Caki2 (cell line): Measurements from ENCODE around the gene IL2RG. TPM values are rescaled to one million over a fixed set of nuclear protein-coding genes. Genes with fewer than 3 reads are reported as not detected.

Source experiments
- DNase-seq: peaks from one replicate; pipeline ENCODE4 v3.0.0-alpha.2; 2015; ENCODE audit warnings: low read depth
- in situ Hi-C: cut with HindIII; loops from 2 replicates; pipeline ENCODE4 v1.10.0; 2016; ENCODE audit warnings: low sequenced_read_pairs, low pct_unique_long_range_greater_than_20kb, mixed read lengths
- total RNA-seq: library from RNA; depleted of rRNA; stranded (reverse); fragments of >200 nt; shearing (Covaris generic); gene quantifications from 2 replicates; pipeline ENCODE4 v1.2.3, GENCODE V29; 2014; ENCODE audit warnings: low replicate concordance; rRNA removed

The IL2RG gene
- total RNA-seq, 1 experiment from 2014 or later, result not detected

DNA sequence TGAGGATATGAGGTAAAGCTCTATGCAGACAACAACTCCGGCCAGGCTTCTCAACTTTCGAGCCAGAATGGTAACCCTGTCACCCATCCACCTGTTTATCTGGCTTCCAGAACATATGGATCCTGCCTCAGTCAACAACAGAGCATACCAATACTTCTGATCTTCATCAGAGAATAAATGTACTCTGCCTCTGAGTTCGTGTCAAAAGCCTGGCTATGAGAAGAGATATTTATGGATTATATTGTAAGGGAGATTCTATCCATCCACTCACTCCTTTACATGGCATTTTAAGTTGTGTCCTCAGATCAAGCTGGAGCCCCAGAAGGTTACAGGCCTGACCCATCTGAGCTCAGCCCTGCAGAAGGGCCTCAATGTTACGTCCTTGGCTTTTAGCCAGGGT is 25.5 kb downstream of the IL2RG start:
- in situ Hi-C loops, result no loop called here
- DNase-seq, result no peak

DNA sequence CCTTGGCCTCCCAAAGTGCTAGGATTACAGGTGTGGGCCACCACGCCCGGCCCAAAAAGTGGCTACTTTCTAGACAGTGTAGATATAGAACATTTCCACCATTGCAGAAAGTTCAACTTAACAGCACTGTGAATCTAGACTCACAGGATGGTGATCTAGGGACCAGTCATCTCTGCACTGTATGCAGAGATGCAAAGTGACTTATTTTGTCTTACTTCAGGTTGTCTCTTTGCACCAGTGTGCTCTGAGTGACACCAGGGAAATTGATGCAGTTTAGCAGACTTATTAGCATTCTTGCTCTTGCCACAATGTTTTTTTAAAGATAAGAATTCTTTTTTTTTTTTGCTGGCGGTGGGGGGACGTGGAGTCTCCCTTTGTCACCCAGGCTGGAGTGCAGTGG is 28.6 kb downstream of the IL2RG start:
- in situ Hi-C loops, result no loop called here
- no peak for DNase-seq

DNA sequence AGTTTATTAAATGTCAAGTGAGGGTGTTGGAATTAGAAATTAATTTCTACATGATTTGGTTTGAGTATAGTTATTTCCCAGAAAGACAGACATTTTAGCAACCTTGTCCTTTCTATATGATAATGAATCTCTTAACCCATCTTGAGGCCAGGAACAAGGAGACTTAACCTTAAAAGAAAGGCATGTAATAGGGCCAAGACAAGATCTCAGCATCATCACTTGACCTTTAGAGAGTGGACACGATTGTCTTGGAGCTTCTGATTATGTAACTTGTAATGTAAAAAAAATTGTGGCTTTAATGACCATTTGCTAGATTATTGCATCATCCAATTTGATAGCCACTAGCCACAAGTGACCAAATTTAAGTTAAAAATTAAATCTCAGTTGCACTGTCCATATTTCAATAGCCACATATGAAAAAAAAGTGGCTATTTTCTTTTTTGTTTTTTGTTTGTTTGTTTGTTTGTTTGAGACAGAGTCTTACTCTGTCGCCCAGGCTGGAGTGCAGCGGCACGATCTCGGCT is 29.2 kb downstream of the IL2RG start:
- in situ Hi-C loops, result no loop called here
- DNase-seq, result no peak

DNA sequence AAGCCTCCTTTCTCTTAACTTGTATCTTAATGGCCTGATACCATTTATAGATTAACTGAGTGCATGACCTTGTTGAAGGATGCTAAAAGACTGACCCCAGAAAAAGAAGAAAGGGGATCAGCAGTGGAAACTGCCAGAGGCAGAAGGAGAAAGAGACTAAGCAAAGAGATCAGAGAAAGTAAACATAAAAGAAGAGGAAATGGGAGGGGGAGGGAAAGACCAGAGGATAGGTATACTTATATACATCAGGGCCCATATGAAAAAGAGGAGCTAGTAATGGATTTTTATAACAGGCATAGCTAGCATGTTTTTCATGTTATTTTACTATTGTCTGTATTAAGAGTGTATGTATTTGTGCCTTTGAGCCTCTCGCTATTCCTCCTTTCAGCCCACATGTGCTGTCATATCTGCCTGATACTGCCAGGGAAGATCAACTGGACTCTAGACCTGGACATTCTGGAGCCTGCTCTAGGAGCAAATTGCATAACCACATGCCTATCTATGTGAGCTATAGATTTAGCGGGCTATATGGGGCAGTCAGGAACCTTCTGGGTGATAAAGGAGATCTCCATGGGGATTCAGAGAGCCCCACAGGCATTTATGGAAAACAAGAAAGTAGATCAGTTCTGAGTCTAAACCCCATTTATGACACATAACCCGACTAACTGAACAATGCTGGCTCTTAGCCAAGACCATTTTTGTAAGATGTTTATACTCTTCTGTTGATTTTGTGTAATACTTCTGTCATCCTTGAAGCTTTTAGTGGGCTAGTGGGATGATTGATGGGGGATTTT is 29.9 kb downstream of the IL2RG start:
- no peak for DNase-seq
- in situ Hi-C loops, result no loop called here

DNA sequence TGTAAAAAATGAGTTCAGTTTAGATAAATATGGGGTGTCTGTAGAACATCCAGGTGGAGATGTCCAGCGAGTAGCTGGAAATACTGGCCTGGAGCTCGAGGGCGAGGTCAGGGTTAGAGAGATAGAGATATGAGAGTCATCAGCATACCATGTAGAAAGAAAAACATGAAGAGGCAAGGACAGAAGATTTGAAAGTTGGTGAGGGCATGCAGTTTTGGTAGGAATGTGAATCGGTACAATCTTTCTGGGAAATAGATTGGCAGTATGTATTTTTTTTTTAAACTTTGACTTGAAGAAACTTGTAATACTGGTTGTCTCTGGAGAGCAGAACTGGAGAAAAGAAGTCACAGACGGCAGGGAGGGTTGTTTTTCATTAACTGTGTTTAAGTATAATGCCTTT is 40.8 kb downstream of the IL2RG start:
- no peak for DNase-seq
- in situ Hi-C loops, result no loop called here

DNA sequence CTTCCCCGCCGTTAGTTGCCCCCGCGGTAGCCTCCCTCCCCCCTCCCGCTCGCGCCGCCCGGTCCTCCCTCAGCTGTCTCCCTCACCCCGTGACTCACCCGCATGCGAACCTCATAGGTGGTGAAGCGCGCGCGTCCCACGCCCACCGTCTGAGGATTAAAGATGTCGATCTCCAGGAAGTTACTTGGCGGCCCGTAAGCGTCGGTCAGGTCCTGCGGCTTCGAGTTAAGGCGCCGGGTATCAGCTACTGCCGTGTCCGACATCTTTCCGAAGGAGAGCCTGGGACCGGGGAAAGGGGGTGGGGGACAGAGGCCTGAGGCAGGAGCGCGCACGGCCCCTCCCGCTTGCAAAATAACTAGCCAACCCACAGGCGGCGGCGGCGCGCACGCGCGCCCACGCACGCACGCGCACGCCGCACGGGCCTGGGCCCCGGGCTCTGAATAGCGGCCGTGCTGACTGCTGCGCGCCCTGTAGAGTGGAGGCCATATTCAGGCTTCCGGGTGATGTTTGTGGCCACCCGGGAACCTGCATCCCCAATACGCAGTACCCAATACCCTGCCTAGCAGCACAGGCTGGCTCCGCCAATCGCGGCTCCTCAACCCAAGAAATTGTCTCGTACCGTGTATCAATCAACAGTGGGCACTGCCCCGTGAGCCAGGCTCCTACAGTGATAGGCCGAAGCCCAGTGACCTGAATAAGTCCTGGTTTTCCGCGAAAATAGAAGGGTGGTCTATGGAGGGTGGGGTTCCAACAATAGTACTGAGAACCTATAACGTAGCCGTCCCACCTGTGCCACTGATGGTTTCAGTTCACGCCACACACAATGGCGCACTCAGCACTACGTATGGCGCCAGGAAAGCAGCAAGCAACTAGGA is 43.1 kb downstream of the IL2RG start, which contains the start of gene SNX12:
TSS of gene SNX12 (minus strand) at position 291 of the 875 bp plus-strand sequence. CDS start at position 263, 28 bp downstream.
- peak; percentile 95 for DNase-seq
- in situ Hi-C loops, result no loop called here

DNA sequence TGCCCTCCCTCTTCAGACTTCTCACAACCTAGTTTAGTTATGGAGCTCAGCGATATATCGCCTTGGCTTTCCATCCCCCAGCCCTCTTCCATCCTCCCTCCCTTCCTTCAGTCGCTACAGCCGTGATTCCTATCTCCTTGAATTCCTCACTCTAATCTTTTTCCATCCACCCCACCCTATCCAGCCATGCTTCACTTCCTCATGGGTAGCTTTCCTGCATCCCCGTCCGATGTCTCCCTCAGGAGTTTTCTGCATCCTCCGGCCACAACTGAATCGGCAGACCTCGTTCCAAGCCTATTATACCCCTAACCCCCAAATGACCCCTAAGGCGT is 43.7 kb downstream of the IL2RG start:
- in situ Hi-C loops, result no loop called here
- no peak for DNase-seq

DNA sequence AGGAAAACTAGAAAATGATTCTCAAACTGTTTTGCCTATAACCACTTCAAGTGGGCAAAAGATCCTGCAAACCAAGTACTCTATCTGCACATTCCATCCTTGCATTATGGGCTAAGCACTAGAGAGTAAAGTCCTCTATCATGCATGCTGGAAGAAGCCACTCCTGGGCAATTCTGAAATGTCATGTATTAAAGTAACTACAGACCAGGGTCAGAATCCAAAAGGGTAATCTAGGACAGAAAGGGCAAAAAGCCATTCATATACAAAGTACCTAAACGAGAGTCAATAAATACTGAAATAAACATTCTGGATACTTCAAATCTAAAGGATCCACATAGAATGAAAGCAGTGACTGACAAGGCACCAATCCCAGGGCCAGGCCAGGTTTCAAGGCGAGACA is 44.3 kb downstream of the IL2RG start:
- in situ Hi-C loops, result no loop called here
- DNase-seq, result no peak

DNA sequence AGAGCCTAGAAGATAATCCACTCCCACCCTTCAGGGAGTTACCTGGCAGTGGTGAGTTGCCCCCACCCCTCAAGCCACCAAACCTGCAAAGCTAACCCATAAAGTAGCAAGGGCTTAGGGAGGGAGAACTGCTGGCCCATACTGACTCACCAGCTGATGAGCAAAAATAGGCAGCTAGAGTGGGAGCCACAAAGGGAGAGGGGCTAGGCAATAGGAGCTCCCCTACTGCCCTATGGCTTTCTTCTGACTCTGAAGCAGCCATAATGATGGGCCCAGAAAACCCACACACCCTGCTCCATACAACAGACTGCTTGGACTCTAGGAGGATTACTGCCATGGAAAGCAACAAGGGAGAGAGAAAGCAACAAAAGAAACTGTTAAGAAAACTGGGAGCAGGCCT is 51.2 kb downstream of the IL2RG start:
- DNase-seq, result no peak
- in situ Hi-C loops, result no loop called here

DNA sequence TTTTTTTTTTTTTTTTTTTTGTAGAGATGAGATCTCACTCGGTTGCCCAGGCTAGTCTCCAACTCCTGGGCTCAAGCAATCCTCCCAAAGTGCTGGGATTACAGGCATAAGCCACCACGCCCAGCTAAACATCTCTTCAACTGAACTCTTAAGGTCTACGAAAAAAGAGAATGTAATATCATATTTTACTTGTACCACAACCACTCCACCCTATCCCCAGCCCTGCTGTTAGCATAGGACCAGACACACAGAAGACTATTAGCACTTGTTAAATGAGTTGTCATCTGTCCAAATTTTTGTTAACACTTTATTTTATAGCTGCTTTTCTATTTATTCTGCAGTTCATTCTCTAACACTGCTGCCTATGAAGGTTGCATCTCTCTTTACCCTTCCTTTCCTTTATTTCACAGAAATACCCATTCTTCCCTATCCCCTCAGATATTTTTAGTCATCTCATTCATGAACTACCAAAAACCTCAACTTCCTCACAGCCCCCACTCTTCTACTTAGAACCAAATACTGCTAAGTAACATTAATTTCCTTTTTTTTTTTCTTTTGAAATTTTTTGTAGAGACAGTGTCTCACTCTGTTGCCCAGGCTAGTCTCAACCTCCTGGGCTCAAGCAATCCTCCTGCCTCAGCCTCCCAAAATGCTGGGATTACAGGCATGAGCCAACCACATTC is 53.4 kb downstream of the IL2RG start:
- in situ Hi-C loops, result no loop called here
- DNase-seq, result no peak

Other genes starting within 250 kb of the IL2RG start
- gene TEX11, start 202.9 kb downstream of the IL2RG start, total RNA-seq, result not detected in 2 replicates
- not detected in 2 replicates for gene SLC7A3, start 180.5 kb downstream of the IL2RG start, total RNA-seq
- 65.7 and 98.8 TPM in 2 replicates for gene SNX12, start 43.2 kb downstream of the IL2RG start, total RNA-seq
- 0.41 and 1.3 TPM in 2 replicates for gene FOXO4, start 15.7 kb downstream of the IL2RG start, total RNA-seq
- gene CXorf65, start 4.8 kb downstream of the IL2RG start, total RNA-seq, result not detected in 2 replicates
- gene MED12, start 7.0 kb upstream of the IL2RG start, total RNA-seq, result 4.8 and 6.7 TPM in 2 replicates
- gene NLGN3, start 33.3 kb upstream of the IL2RG start, total RNA-seq, result 0.20 TPM in 1 of 2 replicates, not detected in the other
- gene GJB1, start 111.6 kb upstream of the IL2RG start, total RNA-seq, result not detected in 2 replicates
- 7.0 and 16.3 TPM in 2 replicates for gene ZMYM3, start 142.6 kb upstream of the IL2RG start, total RNA-seq
- gene NONO, start 172.1 kb upstream of the IL2RG start, total RNA-seq, result 523 TPM in 2 replicates
- gene ITGB1BP2, start 190.2 kb upstream of the IL2RG start, total RNA-seq, result 1.5 TPM in 1 of 2 replicates, not detected in the other